DMS153 treated with DMSO at 0.1 percent for 48 hours (cell line): ENCODE results near the gene PDE6D.

Experiments
- DNase-seq: peaks from one replicate; lab custom pipeline; 2025; ENCODE audit not compliant: unreplicated experiment; lab: John Stamatoyannopoulos, UW

Gene PDE6D

GRCh38 chr2:231708773-231709635 lies 72.1 kb downstream of the PDE6D start:
- DNase-seq: no peak

- peak; percentile 97 for DNase-seq
Observed at GRCh38 chr2:231707927-231708772, 72.9 kb downstream of the PDE6D start, which contains the start of gene PTMA. PTMA (plus strand) TSS chr2:231708525; CDS start chr2:231708707, 182 bp downstream.

- no peak for DNase-seq
Observed at GRCh38 chr2:231707625-231707926, 73.5 kb downstream of the PDE6D start.

- peak; percentile 94 for DNase-seq
Observed at GRCh38 chr2:231706731-231707624, 74.1 kb downstream of the PDE6D start.

- no peak for DNase-seq
Observed at GRCh38 chr2:231704017-231704416, 77.1 kb downstream of the PDE6D start.

GRCh38 chr2:231701456-231702373 lies 79.4 kb downstream of the PDE6D start:
- peak; percentile 75 for DNase-seq

GRCh38 chr2:231699006-231699405 lies 82.1 kb downstream of the PDE6D start:
- DNase-seq: no peak

- DNase-seq: no peak
Observed at GRCh38 chr2:231696004-231696367, 85.1 kb downstream of the PDE6D start.

GRCh38 chr2:231693956-231694355 lies 87.1 kb downstream of the PDE6D start:
- DNase-seq: no peak

GRCh38 chr2:231692847-231693246 lies 88.2 kb downstream of the PDE6D start:
- no peak for DNase-seq

- DNase-seq: no peak
Observed at GRCh38 chr2:231691251-231691772, 89.8 kb downstream of the PDE6D start.

GRCh38 chr2:231689124-231689893 lies 91.8 kb downstream of the PDE6D start:
- DNase-seq: no peak

GRCh38 chr2:231688719-231689118 lies 92.4 kb downstream of the PDE6D start:
- DNase-seq: no peak

GRCh38 chr2:231687961-231688360 lies 93.1 kb downstream of the PDE6D start:
- no peak for DNase-seq

- peak; percentile 69 for DNase-seq
Observed at GRCh38 chr2:231687133-231687852, 93.8 kb downstream of the PDE6D start.

- DNase-seq: no peak
Observed at GRCh38 chr2:231686192-231687100, 94.6 kb downstream of the PDE6D start.
